Transverse colon (tissue), 4 donors: Measurements from ENCODE around the gene ZBP1. TPM values are rescaled to one million over a fixed set of nuclear protein-coding genes. Genes with fewer than 3 reads are reported as not detected.
A peak's percentile ranks its signal among the peaks of the same experiment; 100 is the strongest.

ENCODE experiments used
- DNase-seq: peaks from one replicate; pipeline ENCODE4 v3.0.0-alpha.2; 2019
- H3K27ac ChIP-seq, 4 donors: fragments of 200-600 bp; sonication (generic); 2 replicates each; pipeline ENCODE4 v1.5.1; 2016 to 2018; ENCODE audit warnings: inconsistent platforms in 4 of 4
- H3K27me3 ChIP-seq: fragments of 200-600 bp; sonication (generic); 2 replicates; pipeline ENCODE4 v1.5.1; 2017; ENCODE audit warnings: inconsistent platforms
- H3K36me3 ChIP-seq, 4 donors: fragments of 200-600 bp; sonication (generic); 2 replicates each; pipeline ENCODE4 v1.5.1; 2017 to 2019; ENCODE audit warnings: inconsistent platforms in 4 of 4
- H3K4me1 ChIP-seq, 4 donors: fragments of 200-600 bp; sonication (generic); 2 replicates each; pipeline ENCODE4 v1.5.1; 2017 to 2020; ENCODE audit warnings: inconsistent platforms in 4 of 4
- H3K4me3 ChIP-seq, 4 donors: fragments of 200-600 bp; sonication (generic); 1 replicate in 1 of 4; 2 replicates in 3 of 4; pipeline versions ENCODE4 v1.5.1 to v1.6.1; 2017 to 2019; ENCODE audit warnings: inconsistent platforms in 4 of 4
- H3K9me3 ChIP-seq, 2 donors: fragments of 200-600 bp; sonication (generic); 2 replicates each; pipeline ENCODE4 v1.5.1; 2017 to 2019; ENCODE audit warnings: inconsistent platforms in 2 of 2
- EP300 ChIP-seq: sonication (generic); formaldehyde crosslinking; IDR thresholded peaks from one replicate; pipeline ENCODE4 v1.6.1; 2017; ENCODE audit warnings: antibody characterized with exemption, low read depth
- POLR2A ChIP-seq: fragments of 450-650 bp; IDR thresholded peaks from one replicate; pipeline ENCODE4 v1.6.1; 2016; ENCODE audit warnings: antibody characterized with exemption, mild to moderate bottlenecking, moderate library complexity
- POLR2AphosphoS5 ChIP-seq, 3 donors: sonication (generic); formaldehyde crosslinking; IDR thresholded peaks; one replicate each; pipeline ENCODE4 v1.6.1; 2016; ENCODE audit warnings: antibody characterized with exemption in 3 of 3
- WGBS, 2 donors: methylation state at CpG; one replicate each; pipeline ENCODE4 v1.1.5; 2018; ENCODE audit warnings: low coverage in 1 of 2; 5-methylcytosine and 5-hydroxymethylcytosine counted together
- in situ Hi-C, 4 donors: fragments of 200-750 bp; cut with MboI; loops; one replicate each; pipeline versions ENCODE4 v1.15.0 to v1.15.1; 2017; ENCODE audit warnings: low sequenced_read_pairs in 3 of 4, low pct_ligation_motif_present in 1 of 4, low pct_unique_long_range_greater_than_20kb in 1 of 4
- intact Hi-C: fragments of 100-400 bp; cut with DNase I; formaldehyde crosslinking; loops from one replicate; pipeline ENCODE4 v1.15.1; 2023; ENCODE audit warnings: low total_unique reads
- total RNA-seq, 4 donors: library from RNA; depleted of rRNA; stranded (reverse); fragments of >200 nt; gene quantifications; one replicate each; pipeline ENCODE4 v1.1.0, GENCODE V29; 2016
- TF ChIP-seq, protein P1 (sequence below), 5 experiments: fragments of 200-600 bp in 3 of 5; fragments of 450-650 bp in 2 of 5; sonication (generic) in 3 of 5; IDR thresholded peaks; 1 replicate in 2 of 5; 2 replicates in 3 of 5; pipeline ENCODE4 v1.5.1; 2016 to 2017; ENCODE audit warnings: antibody characterized with exemption in 5 of 5, inconsistent platforms in 3 of 5, mild to moderate bottlenecking in 2 of 5, moderate library complexity in 1 of 5

Gene ZBP1
- total RNA-seq, 4 donors from 2014 or later, result 1.6 to 4.4 TPM; not detected in 2

DNA sequence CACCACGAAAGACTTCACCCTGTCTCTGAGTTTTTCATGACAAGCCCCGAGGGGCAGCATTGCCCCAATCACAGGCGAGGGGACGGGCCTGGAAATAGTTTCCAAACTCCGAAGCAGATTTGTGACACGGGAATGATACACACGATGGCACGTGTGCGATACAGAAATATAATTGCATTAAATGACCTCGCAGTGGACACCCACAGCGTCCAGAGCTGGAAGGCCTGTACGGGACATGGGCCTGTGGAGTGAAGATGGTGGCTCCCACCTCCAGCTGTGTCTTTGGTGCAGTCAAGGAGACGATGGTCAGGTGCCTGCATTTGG is 46.6 kb upstream of the ZBP1 start:
- Histone ChIP-seq H3K4me1 (peaks cover 0 to 14% (median 10%) of the 10 kb centered on the region in 4 donors), H3K27me3 (no peaks in the 10 kb centered on the region), H3K9me3 (no peaks in the 10 kb centered on the region), H3K36me3 (no peaks in the 10 kb centered on the region), H3K4me3 (no peak overlapping the region), H3K27ac (no peak overlapping the region)
- intact Hi-C loops, result no loop called here
- in situ Hi-C loops, result loop anchor here in 2 of 4 donors (25.0 kb wide), 2 partner anchors 221 to 421 kb away; no protein-coding TSS in a partner anchor
- no peak for DNase-seq
- no peak for TF ChIP-seq EP300
- WGBS, 2 donors, result 85 to 96% methylated on average over 7 to 13 of the region's 13 CpGs

DNA sequence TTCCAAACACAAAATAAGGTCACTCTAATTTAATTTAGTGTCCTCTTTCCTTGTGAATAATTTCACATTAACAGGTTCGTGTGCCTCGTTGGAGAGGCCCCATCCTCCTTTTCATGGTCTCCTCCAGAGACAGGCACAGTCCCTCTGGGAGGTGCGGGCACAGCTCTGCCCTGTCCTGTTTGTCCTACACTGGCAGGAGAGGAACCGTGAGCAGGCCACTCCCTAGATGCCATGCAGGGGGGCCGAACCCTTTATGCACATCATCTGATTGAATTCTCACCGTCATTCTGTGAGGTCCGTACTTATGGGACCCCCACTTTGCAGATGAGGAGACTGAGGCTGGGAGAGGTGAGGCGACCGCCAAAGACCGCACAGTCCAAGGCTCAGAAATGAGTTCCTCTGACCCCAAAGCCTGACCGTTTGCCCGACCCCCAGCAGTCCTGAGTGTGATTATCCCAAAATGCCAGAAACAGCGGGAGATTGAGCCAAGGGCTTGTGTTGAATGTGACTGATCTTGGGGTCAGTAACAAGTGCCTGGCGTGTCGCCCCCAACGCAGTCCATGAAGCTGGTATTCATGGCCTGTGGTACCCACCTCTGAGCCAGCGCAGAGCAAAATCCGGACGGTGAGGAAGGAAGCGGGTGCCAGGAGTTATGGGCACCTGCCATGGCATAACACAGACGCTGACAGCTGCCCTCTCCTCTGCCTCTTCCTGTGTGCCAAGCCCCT is 46.0 kb upstream of the ZBP1 start:
- no peaks in the 10 kb centered on the region for H3K27me3 ChIP-seq
- WGBS, 2 donors, result 90% methylated on average over 20 of the region's 21 CpGs; no CpG with 5 or more reads in 1 of the 2 donors

DNA sequence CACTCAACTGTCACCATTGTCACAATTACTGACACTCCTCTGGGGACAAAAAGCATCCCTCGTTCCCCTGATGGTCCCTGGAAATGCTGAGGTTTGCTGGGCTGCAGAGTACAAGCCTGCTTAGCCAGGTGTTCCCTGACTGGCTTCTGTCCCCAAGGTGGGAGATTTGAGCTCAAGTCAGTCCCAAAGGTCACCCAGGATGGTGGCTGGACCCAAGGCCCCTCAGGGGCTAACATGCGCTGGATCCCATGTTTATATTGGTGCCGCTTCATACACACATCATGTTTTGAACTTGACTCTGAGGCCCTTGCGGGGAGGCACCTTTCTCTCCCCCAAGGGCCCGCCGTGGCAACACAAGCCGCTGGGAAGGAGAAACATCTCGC is 45.4 kb upstream of the ZBP1 start:
- in situ Hi-C loops (loop anchor here in 2 of 4 donors (25.0 kb wide), 2 partner anchors 222 to 422 kb away; no protein-coding TSS in a partner anchor), intact Hi-C loops (no loop called here)
- Histone ChIP-seq H3K27me3 (no peaks in the 10 kb centered on the region), H3K9me3 (no peaks in the 10 kb centered on the region), H3K4me3 (no peak overlapping the region), H3K36me3 (no peaks in the 10 kb centered on the region), H3K4me1 (peaks cover 0 to 13% (median 10%) of the 10 kb centered on the region in 4 donors), H3K27ac (no peak overlapping the region)
- TF ChIP-seq POLR2AphosphoS5 (IDR thresholded peaks at IDR 0.05) (no peak), EP300 (no peak), POLR2A (no peak)
- TF ChIP-seq, protein P1, sequence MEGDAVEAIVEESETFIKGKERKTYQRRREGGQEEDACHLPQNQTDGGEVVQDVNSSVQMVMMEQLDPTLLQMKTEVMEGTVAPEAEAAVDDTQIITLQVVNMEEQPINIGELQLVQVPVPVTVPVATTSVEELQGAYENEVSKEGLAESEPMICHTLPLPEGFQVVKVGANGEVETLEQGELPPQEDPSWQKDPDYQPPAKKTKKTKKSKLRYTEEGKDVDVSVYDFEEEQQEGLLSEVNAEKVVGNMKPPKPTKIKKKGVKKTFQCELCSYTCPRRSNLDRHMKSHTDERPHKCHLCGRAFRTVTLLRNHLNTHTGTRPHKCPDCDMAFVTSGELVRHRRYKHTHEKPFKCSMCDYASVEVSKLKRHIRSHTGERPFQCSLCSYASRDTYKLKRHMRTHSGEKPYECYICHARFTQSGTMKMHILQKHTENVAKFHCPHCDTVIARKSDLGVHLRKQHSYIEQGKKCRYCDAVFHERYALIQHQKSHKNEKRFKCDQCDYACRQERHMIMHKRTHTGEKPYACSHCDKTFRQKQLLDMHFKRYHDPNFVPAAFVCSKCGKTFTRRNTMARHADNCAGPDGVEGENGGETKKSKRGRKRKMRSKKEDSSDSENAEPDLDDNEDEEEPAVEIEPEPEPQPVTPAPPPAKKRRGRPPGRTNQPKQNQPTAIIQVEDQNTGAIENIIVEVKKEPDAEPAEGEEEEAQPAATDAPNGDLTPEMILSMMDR (IDR thresholded peaks at IDR 0.05), result no peak
- WGBS, 2 donors, result 86 to 91% methylated on average over 1 to 8 of the region's 8 CpGs
- no peak for DNase-seq

More for the DNA sequence above, 46.0 kb upstream of the ZBP1 start:
- in situ Hi-C loops, result loop anchor here in 2 of 4 donors (25.0 kb wide), 2 partner anchors 221 to 421 kb away; no protein-coding TSS in a partner anchor
- Histone ChIP-seq H3K9me3 (no peaks in the 10 kb centered on the region), H3K36me3 (no peaks in the 10 kb centered on the region), H3K27ac (no peak overlapping the region), H3K4me3 (no peak overlapping the region), H3K4me1 (peaks cover 0 to 14% (median 10%) of the 10 kb centered on the region in 4 donors)
- intact Hi-C loops, result no loop called here
- TF ChIP-seq POLR2A, result no peak
- DNase-seq, result no peak

DNA sequence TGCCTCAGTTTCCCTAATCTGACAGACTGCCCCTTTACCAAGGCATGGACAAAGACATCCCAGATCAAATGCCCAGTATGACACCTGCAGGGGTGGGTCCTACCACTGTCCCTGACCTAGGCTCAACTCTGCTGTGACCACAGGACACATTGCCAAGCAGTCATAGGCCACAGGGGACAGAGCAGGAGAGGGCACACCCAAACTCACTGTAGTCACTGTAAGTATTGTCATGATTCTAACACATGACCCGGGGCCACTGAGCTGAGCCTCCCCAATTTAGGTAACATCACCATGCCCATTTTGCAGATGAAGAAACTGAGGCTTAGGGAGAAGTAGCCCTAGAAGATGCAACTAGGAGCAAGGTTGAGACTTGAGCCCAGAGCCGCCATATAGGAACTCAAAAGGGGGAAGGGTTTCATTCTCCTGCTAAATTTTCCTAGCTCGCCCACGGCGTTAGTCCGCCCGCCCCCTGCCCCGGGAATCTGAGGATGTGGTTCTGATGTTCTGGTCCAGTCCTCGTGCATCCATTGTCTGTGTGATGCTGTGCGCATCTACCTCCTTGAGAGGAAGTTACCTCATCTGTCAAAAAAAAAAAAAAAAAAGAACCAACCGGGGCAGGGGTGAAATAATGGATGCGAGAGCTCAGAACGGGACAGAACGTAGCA is 44.8 kb upstream of the ZBP1 start:
- peaks cover 0 to 10% (median 10%) of the 10 kb centered on the region in 4 donors for H3K4me1 ChIP-seq
- no peaks in the 10 kb centered on the region for H3K36me3 ChIP-seq
- H3K27ac ChIP-seq, result no peak overlapping the region
- intact Hi-C loops, result no loop called here
- no peaks in the 10 kb centered on the region for H3K27me3 ChIP-seq
- in situ Hi-C loops, result loop anchor here in 2 of 4 donors (25.0 kb wide), 2 partner anchors 222 to 422 kb away; no protein-coding TSS in a partner anchor
- no peak overlapping the region for H3K4me3 ChIP-seq
- 85 to 86% methylated on average over 12 to 14 of the region's 14 CpGs for WGBS, 2 donors
- DNase-seq, result no peak
- no peaks in the 10 kb centered on the region for H3K9me3 ChIP-seq
- no peak for TF ChIP-seq POLR2AphosphoS5 (IDR thresholded peaks at IDR 0.05)

DNA sequence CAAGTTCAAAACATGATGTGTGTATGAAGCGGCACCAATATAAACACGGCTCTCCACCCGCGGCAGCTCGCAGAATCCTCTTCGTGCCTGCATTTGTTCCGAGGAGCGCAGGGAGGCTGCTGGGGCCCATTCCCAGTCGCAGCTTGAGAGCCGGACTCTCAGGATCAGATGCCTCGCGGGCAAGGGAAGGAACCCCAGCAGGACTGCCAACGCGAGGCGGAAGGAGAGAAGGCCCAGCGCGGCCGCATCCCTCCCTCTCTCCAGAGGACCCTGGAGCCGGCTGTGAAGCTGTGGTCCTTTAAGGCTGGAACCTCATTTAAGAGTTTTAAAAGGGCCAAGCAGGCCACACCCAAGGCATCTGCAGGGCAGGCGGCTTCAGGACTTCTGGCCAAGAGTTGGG is 44.2 kb upstream of the ZBP1 start:
- in situ Hi-C loops (loop anchor here in 2 of 4 donors (25.0 kb wide), 2 partner anchors 223 to 423 kb away; no protein-coding TSS in a partner anchor), intact Hi-C loops (no loop called here)
- Histone ChIP-seq H3K4me1 (peaks cover 0 to 10% (median 10%) of the 10 kb centered on the region in 4 donors), H3K27ac (no peak overlapping the region), H3K9me3 (no peaks in the 10 kb centered on the region), H3K36me3 (no peaks in the 10 kb centered on the region), H3K27me3 (no peaks in the 10 kb centered on the region), H3K4me3 (no peak overlapping the region)
- TF ChIP-seq POLR2A (no peak), EP300 (no peak), POLR2AphosphoS5 (IDR thresholded peaks at IDR 0.05) (no peak)
- TF ChIP-seq, protein P1 (IDR thresholded peaks at IDR 0.05), result no peak
- DNase-seq, result peak; percentile 3
- WGBS, 2 donors, result 75 to 84% methylated on average over 8 to 20 of the region's 20 CpGs
